CD4-positive, alpha-beta T cell treated with Interferon gamma for 1 hour (primary cell): Measurements from ENCODE around the gene ADGRB2.
A peak's percentile ranks its signal among the peaks of the same experiment; 100 is the strongest.

Source experiments
- DNase-seq: peaks from one replicate; pipeline ENCODE4 v3.0.0-alpha.2; 2020

The ADGRB2 gene

GRCh38 chr1:31793586-31794285, 29.6 kb upstream of the ADGRB2 start:
- DNase-seq, result no peak

DNA sequence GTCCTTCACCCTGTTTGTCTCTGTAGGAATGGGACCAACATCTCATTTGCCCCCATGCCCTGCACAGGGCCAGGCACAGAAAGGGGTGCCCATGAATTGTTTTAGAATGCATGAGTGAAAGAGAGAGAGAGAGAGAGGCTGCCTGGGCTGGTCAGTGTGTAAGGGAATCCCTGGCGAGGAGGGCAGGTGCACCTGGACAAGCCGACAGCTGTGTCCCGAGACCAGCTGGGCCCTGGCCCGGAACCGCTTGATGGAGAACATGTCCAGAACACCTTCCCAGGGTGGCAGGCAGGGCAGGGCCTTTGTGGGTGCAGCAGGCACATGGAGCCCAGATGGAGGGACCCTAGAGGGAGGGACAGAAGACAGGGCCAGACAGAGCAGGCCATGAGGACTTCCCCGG, 28.9 kb upstream of the ADGRB2 start:
- DNase-seq, result no peak

DNA sequence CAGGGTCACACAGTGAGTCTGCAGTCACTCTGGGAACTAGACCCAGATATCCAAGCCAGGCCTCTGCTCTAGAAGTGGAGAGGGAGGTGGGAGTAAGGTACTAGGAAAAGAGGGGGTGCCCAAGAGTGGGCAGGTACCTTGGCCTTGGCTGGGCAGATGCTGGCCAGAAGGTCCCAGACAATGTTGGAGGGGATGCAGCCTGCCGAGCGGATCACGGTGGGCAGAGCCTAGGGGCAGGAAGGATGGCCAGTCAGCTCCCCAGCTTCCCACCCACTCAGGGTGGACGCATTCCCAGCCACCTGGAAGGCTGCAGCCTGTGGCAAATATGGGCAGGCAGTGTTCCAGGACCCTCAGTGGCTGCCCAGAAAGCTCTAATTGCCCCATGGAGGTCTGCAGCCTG, 28.4 kb upstream of the ADGRB2 start:
- no peak for DNase-seq

- DNase-seq, result no peak
These were observed 28.0 kb upstream of the ADGRB2 start for GRCh38 chr1:31792116-31792515.

GRCh38 chr1:31791131-31791858, 27.2 kb upstream of the ADGRB2 start:
- no peak for DNase-seq

GRCh38 chr1:31790641-31791091, 26.5 kb upstream of the ADGRB2 start:
- DNase-seq, result no peak

DNA sequence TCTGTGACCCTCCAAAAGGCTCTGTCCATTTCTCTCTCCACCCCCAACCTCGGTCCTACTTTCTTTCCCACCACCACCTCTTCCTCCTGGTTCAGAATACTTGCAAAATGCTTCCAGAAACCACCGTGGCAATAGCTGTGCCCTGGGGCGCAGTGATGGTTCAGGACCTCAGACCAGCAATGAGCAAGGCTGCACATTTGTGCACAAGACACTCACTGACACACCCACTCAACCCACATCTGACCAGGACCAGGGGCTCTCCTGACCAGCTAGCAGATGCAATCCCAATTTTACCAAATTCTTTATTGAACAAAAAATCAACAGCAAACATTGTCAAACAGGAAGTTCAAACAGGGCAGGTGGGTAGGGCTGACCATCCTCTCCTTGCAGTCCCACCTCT, 26.0 kb upstream of the ADGRB2 start:
- DNase-seq, result no peak

DNA sequence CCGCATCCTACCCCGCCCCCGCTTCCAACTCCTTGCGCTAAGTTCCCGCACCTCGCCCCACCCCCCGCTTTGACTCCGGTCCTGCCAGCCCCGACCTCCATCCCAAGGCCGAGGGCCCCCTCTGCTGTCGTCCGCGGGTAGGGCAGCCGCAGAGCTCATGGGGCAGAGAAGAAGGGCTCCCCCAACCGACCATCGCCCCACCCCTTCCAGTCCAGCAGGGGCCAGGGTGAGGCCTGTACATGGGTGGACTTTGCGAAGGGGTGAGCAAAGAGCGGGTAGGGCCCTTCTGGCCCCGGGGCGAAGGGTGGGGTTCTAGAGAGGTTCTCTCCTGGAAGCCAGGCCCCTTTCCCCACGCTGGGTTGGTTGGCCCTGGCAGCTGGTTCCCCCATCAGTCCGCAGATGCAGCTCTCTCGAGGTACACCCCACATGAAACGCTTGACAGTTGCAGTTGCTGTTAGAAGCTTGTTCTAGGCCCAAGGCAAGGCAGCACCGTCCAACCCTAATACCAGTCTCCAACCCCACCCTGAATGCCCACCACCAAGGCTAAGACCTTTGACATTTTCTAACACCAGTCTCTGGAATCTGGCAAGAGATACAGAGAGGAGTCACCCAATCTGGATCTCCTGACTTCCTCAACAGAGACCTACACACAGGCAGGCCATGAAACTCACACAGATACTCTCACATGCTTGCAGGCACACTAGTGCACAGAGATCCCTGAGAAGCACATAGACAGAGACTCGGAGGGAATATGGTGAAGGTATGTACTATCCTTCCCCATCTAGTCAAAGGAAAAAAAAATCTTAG, 25.3 kb upstream of the ADGRB2 start:
- DNase-seq, result peak; percentile 92

- DNase-seq, result no peak
These were observed 24.7 kb upstream of the ADGRB2 start for GRCh38 chr1:31788825-31789256.

- peak; percentile 89 for DNase-seq
These were observed 24.1 kb upstream of the ADGRB2 start for GRCh38 chr1:31788138-31788824.

GRCh38 chr1:31787786-31788137, 23.6 kb upstream of the ADGRB2 start:
- DNase-seq, result no peak

DNA sequence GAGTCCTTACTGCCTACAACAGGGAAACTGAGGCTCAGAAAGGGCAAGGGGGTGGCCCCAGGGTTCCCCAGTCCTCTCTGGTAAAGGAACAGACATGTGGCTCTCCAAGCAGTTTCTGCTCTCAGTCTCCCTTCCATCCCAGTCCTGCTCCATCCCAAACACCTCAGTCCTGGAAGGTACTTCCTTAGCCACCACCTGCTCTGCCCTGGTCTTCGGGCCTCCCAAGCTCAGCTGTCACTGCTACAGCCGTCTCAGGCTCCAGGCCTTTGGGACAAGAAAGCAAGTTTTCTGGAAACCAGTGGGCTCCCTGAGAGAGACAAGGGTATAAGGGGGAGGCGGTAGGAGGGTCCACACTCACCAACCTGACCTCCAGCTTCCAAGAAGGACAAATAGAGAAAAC, 23.1 kb upstream of the ADGRB2 start:
- DNase-seq, result no peak

DNA sequence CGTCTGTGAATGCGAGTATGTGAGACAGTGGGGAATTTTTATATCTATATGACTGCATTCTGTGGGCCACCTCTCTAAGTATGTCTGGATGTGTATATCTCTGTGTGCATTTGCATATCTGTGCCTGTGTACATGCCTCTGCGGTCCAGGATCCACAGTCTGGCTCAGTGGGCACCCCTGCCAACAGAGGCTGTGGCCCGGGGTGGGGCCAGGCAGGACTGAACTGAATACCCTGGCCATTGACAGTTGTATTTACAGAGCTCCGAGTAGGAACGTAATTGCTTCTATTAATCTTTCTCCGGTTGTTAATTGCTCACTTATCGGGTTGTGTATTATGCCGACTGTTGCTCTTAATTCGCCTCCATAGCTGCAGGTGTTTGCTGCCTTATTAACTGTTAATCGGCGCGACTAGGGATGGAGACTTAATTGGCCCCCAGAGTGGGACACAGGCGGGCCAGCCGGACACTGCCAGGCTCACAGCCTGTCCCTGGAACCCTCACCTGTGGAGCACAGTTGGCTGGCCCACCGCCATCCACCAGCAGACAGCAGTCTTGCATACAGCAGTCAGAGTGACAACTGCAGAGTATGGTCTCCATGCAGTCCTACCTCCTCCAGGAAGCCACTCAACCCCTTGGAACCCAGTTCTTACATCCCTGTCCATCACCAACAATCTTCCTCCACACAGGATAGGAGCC, 22.4 kb upstream of the ADGRB2 start:
- DNase-seq, result no peak

DNA sequence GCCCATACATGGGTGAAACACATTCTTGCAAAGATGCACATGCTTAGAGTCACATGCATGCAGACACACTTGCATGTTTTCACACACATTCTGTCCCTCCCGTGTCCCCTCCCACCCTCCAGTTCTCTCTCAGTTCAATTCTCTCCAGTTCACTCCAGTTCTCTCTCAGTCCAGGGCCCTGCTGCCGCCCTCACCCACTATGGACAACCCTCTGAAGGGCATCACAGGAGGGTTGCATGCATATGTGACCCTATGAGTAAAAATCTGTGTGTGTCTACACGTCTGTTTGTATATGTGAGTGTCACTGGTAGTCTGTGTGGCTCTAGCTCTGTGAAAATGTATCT, 21.8 kb upstream of the ADGRB2 start:
- DNase-seq, result no peak

- peak; percentile 55 for DNase-seq
These were observed 21.1 kb upstream of the ADGRB2 start for GRCh38 chr1:31785020-31785946.

DNA sequence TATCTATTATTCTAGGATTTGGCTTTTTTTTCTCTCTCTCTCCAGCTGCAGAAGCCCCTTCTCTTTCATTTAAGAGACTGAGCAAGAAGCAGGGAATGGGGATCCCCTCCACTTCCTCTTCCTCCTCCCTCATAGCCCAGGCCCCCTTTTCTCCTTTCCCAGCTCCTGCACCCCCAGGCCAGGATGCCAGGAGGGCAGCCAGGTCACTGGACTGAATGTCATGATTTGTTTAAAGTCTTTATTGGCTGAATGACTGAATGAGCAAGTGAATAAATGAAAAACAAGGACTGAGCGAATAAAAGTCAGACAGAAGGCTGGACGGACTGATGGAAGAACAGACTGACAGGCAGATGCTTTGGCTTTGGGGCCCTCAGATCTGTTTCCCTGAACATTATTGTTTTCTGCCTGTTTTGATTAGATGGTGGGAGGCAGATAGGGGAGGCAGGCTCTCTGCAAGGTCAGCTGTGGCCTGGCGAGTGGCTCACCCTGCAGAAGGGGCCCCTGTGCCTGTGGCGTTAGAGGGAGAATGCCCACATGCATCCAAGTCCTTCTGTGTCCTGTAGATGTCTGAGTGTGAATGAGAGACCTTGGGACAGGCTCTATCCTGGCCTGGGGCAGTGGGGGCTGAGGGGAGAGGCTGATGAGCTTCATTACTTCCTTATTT, 20.3 kb upstream of the ADGRB2 start:
- DNase-seq, result no peak

- DNase-seq, result no peak
These were observed 19.7 kb upstream of the ADGRB2 start for GRCh38 chr1:31783846-31784245.

- no peak for DNase-seq
These were observed 18.6 kb upstream of the ADGRB2 start for GRCh38 chr1:31782421-31783410.

DNA sequence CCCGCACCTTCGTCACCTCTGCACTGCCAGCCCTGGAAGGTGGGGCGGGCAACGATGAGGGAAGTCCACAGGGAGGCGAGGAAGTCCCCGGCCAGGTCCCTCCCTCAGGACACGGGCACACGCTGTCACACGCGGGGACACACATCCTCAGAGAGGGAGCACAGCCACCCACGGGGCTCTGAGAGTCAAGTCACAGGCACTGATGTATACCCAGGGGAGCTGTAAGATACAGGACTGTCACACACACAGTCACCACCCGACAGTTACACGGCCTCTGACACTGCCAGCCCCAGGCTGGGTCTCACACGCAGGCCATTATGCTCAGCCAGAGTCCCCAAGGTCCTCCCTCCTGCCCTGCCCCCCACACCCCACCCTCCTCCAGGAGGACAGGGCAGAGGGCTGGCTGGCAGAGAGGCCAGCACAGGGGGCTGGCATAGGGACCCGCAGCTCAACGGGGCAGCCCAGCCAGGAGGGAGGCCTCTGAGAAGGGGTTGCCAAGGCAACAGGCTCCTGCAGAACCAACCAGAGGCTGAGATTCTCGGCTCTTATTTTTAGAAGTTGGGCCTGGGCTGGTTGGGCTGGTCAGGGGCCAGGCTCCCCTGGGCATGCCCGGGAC, 17.7 kb upstream of the ADGRB2 start:
- no peak for DNase-seq
